Measurements from ENCODE around the gene TENM4.

The TENM4 gene

GRCh38 chr11:79456501-79456900 lies 15.7 kb upstream of the TENM4 start:
- H3K4me3 ChIP-seq = no peak overlapping the region
- no peak overlapping the region for H3K27ac ChIP-seq

DNA sequence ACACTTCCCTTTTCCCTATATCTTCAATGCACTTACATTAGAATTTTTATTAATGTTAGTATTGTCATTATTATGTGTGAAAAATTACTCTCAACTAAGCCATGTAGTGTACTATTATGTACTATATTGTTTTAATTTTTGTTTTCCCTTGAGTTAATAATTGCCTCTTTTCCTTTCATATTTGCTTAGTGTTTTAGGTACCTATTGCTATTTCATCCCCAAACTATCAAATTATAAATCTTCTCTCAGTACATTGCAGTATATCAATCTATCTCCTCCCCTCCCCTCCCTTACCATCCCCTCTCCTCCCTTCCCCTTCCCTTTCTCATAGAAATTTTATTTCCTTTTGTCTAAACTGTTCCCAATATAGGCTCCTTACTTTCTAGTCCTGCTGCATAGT lies 12.8 kb upstream of the TENM4 start:
- H3K27ac ChIP-seq = no peak overlapping the region
- no peak overlapping the region for H3K4me3 ChIP-seq

DNA sequence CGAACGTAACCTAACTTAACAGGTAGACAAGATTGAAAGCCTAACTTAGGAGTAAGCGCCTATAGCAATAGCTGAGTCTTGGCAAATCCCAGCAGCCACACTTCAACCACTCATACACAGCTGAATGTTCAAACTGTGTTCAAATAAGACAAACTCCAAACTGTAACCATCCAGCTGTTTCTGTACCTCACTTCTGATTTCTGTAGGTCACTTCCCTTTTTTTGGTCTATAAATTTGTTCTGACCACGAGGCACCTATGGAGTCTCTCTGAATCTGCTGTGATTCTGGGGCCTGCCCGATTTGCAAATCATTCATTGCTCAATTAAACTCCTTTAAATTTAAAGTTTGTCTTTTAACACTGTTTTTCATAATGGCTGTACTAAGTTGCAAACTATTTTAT lies 8.2 kb upstream of the TENM4 start:
- H3K27ac ChIP-seq = no peak overlapping the region
- H3K4me3 ChIP-seq = no peak overlapping the region

GRCh38 chr11:79447038-79447786 lies 6.4 kb upstream of the TENM4 start:
- no peak overlapping the region for H3K4me3 ChIP-seq
- no peak overlapping the region for H3K27ac ChIP-seq

- H3K27ac ChIP-seq = no peak overlapping the region
- H3K4me3 ChIP-seq = no peak overlapping the region
These were observed 4.1 kb upstream of the TENM4 start for GRCh38 chr11:79444923-79445322.

- peak overlapping the region in 9 of 21 experiments; percentile 40 to 80 (median 67) for H3K27ac ChIP-seq
- peak overlapping the region in 6 of 7 experiments; percentile 49 to 65 (median 54) for H3K4me3 ChIP-seq
These were observed 638 bp upstream of the TENM4 start for GRCh38 chr11:79441461-79441875.

GRCh38 chr11:79439886-79440570 lies 802 bp downstream of the TENM4 start:
- Histone ChIP-seq H3K27ac (peak overlapping the region in 20 of 21 experiments; percentile 60 to 88 (median 72)), H3K4me3 (peak overlapping the region; percentile 49 to 65 (median 54))

GRCh38 chr11:79439410-79439885 lies 1.4 kb downstream of the TENM4 start:
- H3K4me3 ChIP-seq = peak overlapping the region; percentile 49 to 65 (median 54)
- peak overlapping the region in 19 of 21 experiments; percentile 26 to 88 (median 74) for H3K27ac ChIP-seq

DNA sequence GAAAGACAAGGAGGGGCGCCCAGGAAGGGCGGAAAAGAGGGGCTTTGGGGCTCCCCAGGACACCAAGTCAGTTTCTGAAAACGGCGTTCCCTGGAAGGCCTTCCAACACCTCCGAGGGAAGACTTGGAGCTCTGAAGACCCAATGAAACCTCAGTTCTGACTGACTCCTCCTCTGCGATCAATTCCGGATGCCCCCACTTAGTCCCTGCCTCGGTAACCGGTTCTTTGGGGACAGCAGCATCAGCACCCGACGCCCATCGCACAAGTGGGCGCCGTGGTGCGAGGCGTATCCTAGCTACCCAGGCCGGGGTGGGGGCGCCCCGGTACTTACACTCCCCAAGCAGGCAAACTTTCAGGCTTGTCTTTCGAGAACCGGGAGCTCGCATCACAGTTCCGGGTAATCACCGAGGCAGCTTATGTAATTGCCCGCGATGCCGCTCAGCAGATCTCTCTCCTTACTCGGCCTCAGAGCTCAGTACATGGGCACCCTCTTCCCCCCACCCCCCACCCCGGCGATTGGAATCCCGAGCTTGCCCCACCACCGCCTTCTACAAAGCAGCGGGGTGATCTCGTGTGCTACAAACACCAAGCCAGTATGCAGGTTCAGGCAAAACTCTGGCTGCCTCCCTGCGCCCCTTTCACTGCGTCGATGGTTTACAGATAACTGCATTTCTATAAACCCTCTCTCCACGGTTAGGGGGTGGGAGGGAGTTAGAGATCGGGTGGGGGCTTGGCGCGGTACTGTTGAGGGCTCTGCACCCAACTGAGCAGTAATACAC lies 2.0 kb downstream of the TENM4 start:
- peak overlapping the region in 20 of 21 experiments; percentile 6 to 88 (median 66) for H3K27ac ChIP-seq

GRCh38 chr11:79437981-79438630 lies 2.7 kb downstream of the TENM4 start:
- H3K4me3 ChIP-seq = peak overlapping the region; percentile 49 to 65 (median 54)
- H3K27ac ChIP-seq = peak overlapping the region in 19 of 21 experiments; percentile 16 to 88 (median 75)

More for the DNA sequence above, 2.0 kb downstream of the TENM4 start:
- H3K4me3 ChIP-seq = peak overlapping the region; percentile 49 to 65 (median 54)

DNA sequence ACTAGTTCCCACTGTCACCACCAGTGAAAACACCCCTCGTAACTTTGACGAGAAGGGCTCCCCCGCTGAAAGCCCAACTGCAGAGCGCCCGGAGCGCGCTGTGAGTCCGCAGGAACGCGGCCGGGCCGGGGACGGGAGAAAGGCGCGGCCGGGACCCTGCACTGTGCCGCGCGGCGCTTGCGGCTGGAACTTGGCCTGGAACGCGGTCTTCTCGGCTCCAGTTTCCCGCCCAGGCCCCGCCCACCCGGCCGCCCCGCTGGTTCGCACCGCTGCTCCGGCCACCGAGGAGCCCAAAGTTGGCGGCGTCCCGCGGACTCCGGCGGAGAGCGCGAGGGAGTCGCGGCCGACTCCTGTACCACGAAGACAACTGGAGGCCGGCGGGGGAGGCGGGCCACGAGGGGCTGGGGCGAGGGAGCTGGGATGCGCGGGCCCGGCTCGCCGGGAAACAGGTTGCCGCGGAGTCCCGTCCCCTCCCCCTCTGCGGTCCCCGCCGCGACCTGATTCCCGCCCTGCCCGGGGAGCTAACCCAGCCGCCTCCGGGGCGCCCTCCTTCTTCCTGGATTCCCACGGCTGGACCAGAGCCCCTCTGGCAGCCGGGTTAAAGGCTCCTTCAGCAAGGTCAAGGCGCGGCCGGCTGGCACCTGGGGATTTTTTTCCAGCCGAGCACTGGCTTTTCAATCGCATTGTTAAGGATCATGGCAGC lies 3.4 kb downstream of the TENM4 start:
- Histone ChIP-seq H3K27ac (peak overlapping the region in 18 of 21 experiments; percentile 29 to 88 (median 77)), H3K4me3 (peak overlapping the region; percentile 49 to 65 (median 54))

DNA sequence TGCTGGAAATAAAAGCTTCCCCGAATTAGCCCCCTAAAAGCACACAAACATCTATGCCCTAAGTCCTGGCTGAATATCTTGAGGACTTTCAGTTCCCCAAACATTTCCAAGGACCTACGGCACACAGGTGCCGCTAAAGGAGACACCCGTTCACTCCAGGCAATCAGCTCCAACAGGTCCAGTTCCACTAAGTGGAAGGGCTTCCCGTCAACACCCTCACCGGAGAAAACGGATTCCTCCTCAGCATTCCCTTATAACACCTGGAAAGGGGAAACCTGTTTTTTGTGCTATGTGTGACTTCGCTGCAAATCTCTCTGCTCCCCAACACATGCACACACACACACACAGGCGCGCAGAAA lies 3.9 kb downstream of the TENM4 start:
- Histone ChIP-seq H3K4me3 (peak overlapping the region; percentile 49 to 65 (median 54)), H3K27ac (peak overlapping the region in 15 of 21 experiments; percentile 29 to 88 (median 80))

- Histone ChIP-seq H3K4me3 (no peak overlapping the region), H3K27ac (peak overlapping the region in 2 of 21 experiments; percentile 13 to 50)
These were observed 6.5 kb downstream of the TENM4 start for GRCh38 chr11:79434283-79434682.

GRCh38 chr11:79432138-79432537 lies 8.7 kb downstream of the TENM4 start:
- Histone ChIP-seq H3K4me3 (no peak overlapping the region), H3K27ac (no peak overlapping the region)

GRCh38 chr11:79431535-79431934 lies 9.3 kb downstream of the TENM4 start:
- Histone ChIP-seq H3K27ac (no peak overlapping the region), H3K4me3 (no peak overlapping the region)

DNA sequence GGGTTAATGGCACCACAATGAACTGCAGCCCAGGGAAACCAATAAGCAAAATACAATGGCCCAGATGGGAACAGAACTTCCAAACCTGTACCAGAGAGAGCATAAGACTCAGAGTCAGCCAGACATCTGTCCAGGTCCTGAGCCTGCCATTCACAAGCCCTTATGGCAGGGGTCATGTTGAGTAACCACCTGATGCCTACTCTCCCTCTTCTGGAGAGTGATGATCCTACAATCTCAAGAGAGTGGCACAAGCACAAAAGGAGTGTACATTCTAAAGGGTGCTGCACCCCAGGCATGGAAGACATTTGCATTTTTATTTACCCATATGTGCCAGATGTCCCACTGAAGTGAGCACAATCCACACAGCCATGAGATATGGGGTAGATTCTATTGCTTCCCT lies 10.6 kb downstream of the TENM4 start:
- no peak overlapping the region for H3K4me3 ChIP-seq
- H3K27ac ChIP-seq = no peak overlapping the region

DNA sequence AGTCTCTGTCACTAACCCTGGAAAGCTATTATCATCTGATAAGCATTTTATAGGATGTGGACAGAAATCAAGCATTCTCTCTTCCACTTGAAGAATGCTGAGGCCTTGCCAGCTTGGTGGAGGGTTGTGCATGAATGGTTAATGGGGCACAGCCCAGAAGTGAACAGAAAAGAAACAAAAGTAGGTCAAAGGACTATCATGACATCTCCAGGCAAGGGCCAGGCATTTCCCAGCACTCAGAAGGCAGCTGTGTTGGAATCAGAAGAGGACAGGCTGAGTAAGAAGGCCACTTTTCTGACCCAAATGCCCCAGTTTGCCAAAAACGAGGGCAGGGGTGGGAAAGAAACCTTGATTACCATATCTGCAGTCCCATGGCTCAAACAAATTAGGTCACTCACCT lies 12.4 kb downstream of the TENM4 start:
- H3K27ac ChIP-seq = no peak overlapping the region
- no peak overlapping the region for H3K4me3 ChIP-seq

DNA sequence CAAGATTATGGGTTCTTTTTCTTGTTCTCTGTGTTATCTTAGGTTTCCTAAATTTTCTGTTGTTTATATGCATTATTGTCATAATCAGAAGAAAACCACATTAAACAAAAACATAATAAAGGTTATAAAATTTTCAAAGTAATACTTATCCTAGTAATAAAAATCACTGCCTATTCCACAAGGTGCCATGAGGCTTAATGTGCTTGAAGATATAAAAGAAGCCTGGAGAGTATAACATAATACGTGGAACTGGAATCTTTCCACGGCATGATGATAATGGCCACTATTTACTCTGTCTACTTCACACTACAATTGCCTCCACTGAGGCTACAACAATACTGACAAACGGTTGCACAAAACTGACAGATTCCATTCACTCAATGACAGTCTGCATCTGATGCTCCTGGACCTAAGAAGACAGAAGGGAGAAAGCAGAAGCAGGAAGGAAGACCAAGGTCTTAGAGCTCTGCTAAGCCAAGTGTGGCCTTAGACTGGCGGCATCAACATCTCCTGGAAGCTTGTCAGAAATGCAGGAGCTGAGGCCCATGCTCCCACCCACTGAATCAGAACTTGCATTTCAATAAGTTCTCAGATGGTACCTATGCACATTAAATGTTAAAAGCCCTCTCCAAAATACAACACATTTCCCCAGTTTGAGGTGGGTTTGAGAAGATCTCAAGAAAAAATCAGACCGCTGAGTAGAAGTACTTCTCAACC lies 13.1 kb downstream of the TENM4 start:
- Histone ChIP-seq H3K4me3 (no peak overlapping the region), H3K27ac (no peak overlapping the region)

All from skin epidermis (tissue), 12 donors.